A549 (cell line): ENCODE measurements around the gene CDK5R1.

Source experiments
- CTCF ChIP-seq: fragments of >200 bp; sonication (Bioruptor Twin); formaldehyde crosslinking; IDR thresholded peaks from 3 replicates; pipeline ENCODE4 v1.5.1; 2016
- E2F6 ChIP-seq: IDR thresholded peaks from 2 replicates; pipeline ENCODE4 v1.6.1; 2012; ENCODE audit warnings: low read depth, borderline replicate concordance
- EP300 ChIP-seq, 2 experiments: fragments of >200 bp; sonication (Bioruptor Twin); formaldehyde crosslinking; IDR thresholded peaks; 2 replicates in 1 of 2; 3 replicates in 1 of 2; pipeline ENCODE4 v1.6.1; 2016 to 2017
- HMGXB4 ChIP-seq: fragments of 250-450 bp; sonication (Bioruptor Pico); IDR thresholded peaks from 2 replicates; pipeline ENCODE4 v1.5.0; 2021; ENCODE audit warnings: mild to moderate bottlenecking, moderate library complexity, borderline replicate concordance
- JUN ChIP-seq, 2 experiments: fragments of >200 bp; sonication (Bioruptor Twin); formaldehyde crosslinking; IDR thresholded peaks; 2 replicates in 1 of 2; 3 replicates in 1 of 2; pipeline ENCODE4 v1.6.1; 2016 to 2017
- JUNB ChIP-seq: fragments of >200 bp; sonication (Bioruptor Twin); formaldehyde crosslinking; IDR thresholded peaks from 2 replicates; pipeline ENCODE4 v1.6.1; 2016
- KDM5A ChIP-seq: fragments of 200-600 bp; sonication (generic); IDR thresholded peaks from 2 replicates; pipeline ENCODE4 v1.6.1; 2016; ENCODE audit warnings: antibody characterized with exemption, mild to moderate bottlenecking
- MAFK ChIP-seq: fragments of 450-650 bp; IDR thresholded peaks from 2 replicates; pipeline ENCODE4 v1.6.1; 2014; ENCODE audit not compliant: partially characterized antibody
- POLR2A ChIP-seq: IDR thresholded peaks from 2 replicates; pipeline ENCODE4 v1.6.1; 2012; ENCODE audit warnings: mild to moderate bottlenecking, low read length
- RAD21 ChIP-seq, 2 experiments: fragments of >200 bp in 1 of 2; sonication (Bioruptor Twin) in 1 of 2; formaldehyde crosslinking in 1 of 2; IDR thresholded peaks in 1 of 2; conservative IDR thresholded peaks in 1 of 2; 2 replicates in 1 of 2; 3 replicates in 1 of 2; pipeline ENCODE4 v1.6.1; 2012 to 2018; ENCODE audit warnings: inconsistent platforms in 1 of 2
- REST ChIP-seq: fragments of 200-600 bp; sonication (generic); IDR thresholded peaks from 2 replicates; pipeline ENCODE4 v1.6.1; 2016; ENCODE audit warnings: antibody characterized with exemption, mild to moderate bottlenecking, moderate library complexity
- USF2 ChIP-seq: fragments of 450-650 bp; IDR thresholded peaks from 2 replicates; pipeline ENCODE4 v1.6.1; 2014; ENCODE audit warnings: antibody characterized with exemption
- ZSCAN20 ChIP-seq: fragments of 250-450 bp; sonication (Bioruptor Pico); IDR thresholded peaks from 2 replicates; pipeline ENCODE4 v1.8.0; 2022; ENCODE audit warnings: mild to moderate bottlenecking, moderate library complexity

- TF ChIP-seq USF2 = no peak
- no peak for TF ChIP-seq CTCF
- no peak for TF ChIP-seq ZSCAN20
- no peak for TF ChIP-seq JUNB
- no peak for TF ChIP-seq RAD21 (conservative IDR thresholded peaks at IDR 0.05 in 1 of 2, IDR thresholded peaks at IDR 0.05 in 1 of 2)
- no peak for TF ChIP-seq EP300 (IDR thresholded peaks at IDR 0.05)
- TF ChIP-seq REST = no peak
- TF ChIP-seq KDM5A = no peak
- TF ChIP-seq POLR2A = no peak
- no peak for TF ChIP-seq HMGXB4
- TF ChIP-seq MAFK = no peak
- TF ChIP-seq E2F6 = no peak
- TF ChIP-seq JUN (IDR thresholded peaks at IDR 0.05) = no peak
Measured at GRCh38 chr17:32504166-32504990, 17.6 kb downstream of the CDK5R1 start.
